GM23338 (cell line): ENCODE results near the gene ATOH7. TPM values are rescaled to one million over a fixed set of nuclear protein-coding genes. Genes with fewer than 3 reads are reported as not detected.

Source experiments
- ATAC-seq: fragments of 200-7000 bp; cut with Tn5 transposase; 3 replicates; pipeline ENCODE4 v1.9.1; 2020
- DNase-seq: peaks from one replicate; pipeline ENCODE4 v3.0.0-alpha.2; 2015; ENCODE audit warnings: low spot score
- H2AFZ ChIP-seq: fragments of 200-600 bp; sonication (generic); 2 replicates; pipeline ENCODE4 v1.8.0; 2016; ENCODE audit warnings: antibody characterized with exemption, mild to moderate bottlenecking, moderate library complexity
- H3F3A ChIP-seq: fragments of 200-600 bp; sonication (generic); replicated peaks from 2 replicates; pipeline ENCODE4 v1.8.0; 2017; ENCODE audit warnings: antibody characterized with exemption, mixed run types, low read depth
- H3K27ac ChIP-seq: fragments of 200-600 bp; sonication (generic); 2 replicates; pipeline ENCODE4 v1.6.1; 2016; ENCODE audit warnings: low read depth
- H3K27me3 ChIP-seq: fragments of 200-600 bp; sonication (generic); 2 replicates; pipeline ENCODE4 v1.8.0; 2016; ENCODE audit warnings: mild to moderate bottlenecking, mixed run types, moderate library complexity; ENCODE audit not compliant: insufficient read depth
- H3K36me3 ChIP-seq: fragments of 200-600 bp; sonication (generic); 2 replicates; pipeline ENCODE4 v1.8.0; 2016; ENCODE audit warnings: mild to moderate bottlenecking; ENCODE audit not compliant: insufficient read depth
- H3K4me1 ChIP-seq: fragments of 200-600 bp; sonication (generic); 2 replicates; pipeline ENCODE4 v1.8.0; 2016; ENCODE audit warnings: mild to moderate bottlenecking, moderate library complexity; ENCODE audit not compliant: insufficient read depth
- H3K4me2 ChIP-seq: fragments of 200-600 bp; sonication (generic); 2 replicates; pipeline ENCODE4 v1.7.1; 2017; ENCODE audit warnings: mixed run types
- H3K4me3 ChIP-seq: fragments of 200-600 bp; sonication (generic); 2 replicates; pipeline ENCODE4 v1.6.1; 2016; ENCODE audit warnings: mixed run types
- H3K79me2 ChIP-seq: fragments of 200-600 bp; sonication (generic); replicated peaks from 2 replicates; pipeline ENCODE4 v1.8.0; 2017; ENCODE audit warnings: mild to moderate bottlenecking; ENCODE audit not compliant: insufficient read depth
- H3K9me2 ChIP-seq: fragments of 200-600 bp; sonication (generic); 2 replicates; pipeline ENCODE4 v1.8.0; 2017; ENCODE audit not compliant: insufficient read depth
- H4K20me1 ChIP-seq: fragments of 200-600 bp; sonication (generic); replicated peaks from 2 replicates; pipeline ENCODE4 v1.8.0; 2017; ENCODE audit warnings: mild to moderate bottlenecking; ENCODE audit not compliant: insufficient read depth
- H3K27ac Mint-ChIP-seq: 2 replicates; pipeline ENCODE4 v1.8.0; 2020; ENCODE audit warnings: inconsistent platforms, mild to moderate bottlenecking, moderate library complexity, mixed read lengths
- H3K27me3 Mint-ChIP-seq: 3 replicates; pipeline ENCODE4 v1.8.0; 2022; ENCODE audit warnings: low read depth, mild to moderate bottlenecking, moderate library complexity, mixed read lengths, inconsistent platforms; ENCODE audit not compliant: insufficient read depth, poor library complexity
- H3K36me3 Mint-ChIP-seq: 3 replicates; pipeline ENCODE4 v1.8.0; 2021; ENCODE audit warnings: low read depth, mild to moderate bottlenecking, inconsistent platforms, moderate library complexity, mixed read lengths
- H3K4me1 Mint-ChIP-seq: 3 replicates; pipeline ENCODE4 v1.8.0; 2020; ENCODE audit warnings: mild to moderate bottlenecking, inconsistent platforms, mixed read lengths
- H3K4me3 Mint-ChIP-seq: 3 replicates; pipeline ENCODE4 v1.8.0; 2021; ENCODE audit warnings: moderate library complexity, mild to moderate bottlenecking, inconsistent platforms, mixed read lengths
- H3K9me3 Mint-ChIP-seq: 3 replicates; pipeline ENCODE4 v1.8.0; 2020; ENCODE audit warnings: moderate library complexity, mild to moderate bottlenecking, inconsistent platforms, mixed read lengths
- EZH2 ChIP-seq: fragments of 200-600 bp; sonication (generic); IDR thresholded peaks from one replicate; pipeline ENCODE4 v1.8.0; 2017; ENCODE audit warnings: antibody characterized with exemption, mild to moderate bottlenecking, low read depth; ENCODE audit not compliant: unreplicated experiment
- EZH2phosphoT487 ChIP-seq: fragments of 200-600 bp; sonication (generic); IDR thresholded peaks from one replicate; pipeline ENCODE4 v1.8.1; 2018; ENCODE audit warnings: antibody characterized with exemption; ENCODE audit not compliant: unreplicated experiment
- NANOG ChIP-seq: IDR thresholded peaks from 2 replicates; pipeline ENCODE4 v1.6.1; 2016; ENCODE audit warnings: antibody characterized with exemption, borderline replicate concordance
- POLR2AphosphoS5 ChIP-seq: IDR thresholded peaks from 2 replicates; pipeline ENCODE4 v1.6.1; 2016; ENCODE audit warnings: antibody characterized with exemption, low read depth
- polyA plus RNA-seq: library from polyadenylated mRNA; unstranded; fragments of >200 nt; fragmentation: Nextera tagmentation; extraction: Ambion mirVana; gene quantifications from 2 replicates; pipeline ENCODE4 v1.2.1, GENCODE V29; 2016
- total RNA-seq: library from RNA; depleted of rRNA; stranded (reverse); fragments of >200 nt; shearing (Covaris generic); gene quantifications from 2 replicates; pipeline ENCODE4 v1.2.3, GENCODE V29; 2014
- TF ChIP-seq, protein P1 (sequence below): fragments of 250-450 bp; sonication (Bioruptor Pico); IDR thresholded peaks from 2 replicates; pipeline ENCODE4 v1.5.0; 2020; ENCODE audit warnings: mild to moderate bottlenecking, moderate library complexity
- TF ChIP-seq, protein P2 (sequence below): IDR thresholded peaks from one replicate; pipeline ENCODE4 v1.6.1; 2018; ENCODE audit warnings: antibody characterized with exemption; ENCODE audit not compliant: unreplicated experiment
- TF ChIP-seq, protein P3 (sequence below): IDR thresholded peaks from 2 replicates; pipeline ENCODE4 v1.6.1; 2016; ENCODE audit warnings: antibody characterized with exemption
- TF ChIP-seq, protein P4 (sequence below), 2 experiments: fragments of 200-600 bp in 1 of 2; sonication (generic) in 1 of 2; conservative IDR thresholded peaks; 2 replicates each; pipeline versions ENCODE4 v1.5.1 to v1.6.1; 2016 to 2017; ENCODE audit warnings: antibody characterized with exemption in 2 of 2, low read depth in 2 of 2, mild to moderate bottlenecking in 2 of 2, moderate library complexity in 1 of 2

The ATOH7 gene
- total and polyA plus RNA-seq, 2 experiments from 2014 or later, result 0.23 to 1.2 TPM

DNA sequence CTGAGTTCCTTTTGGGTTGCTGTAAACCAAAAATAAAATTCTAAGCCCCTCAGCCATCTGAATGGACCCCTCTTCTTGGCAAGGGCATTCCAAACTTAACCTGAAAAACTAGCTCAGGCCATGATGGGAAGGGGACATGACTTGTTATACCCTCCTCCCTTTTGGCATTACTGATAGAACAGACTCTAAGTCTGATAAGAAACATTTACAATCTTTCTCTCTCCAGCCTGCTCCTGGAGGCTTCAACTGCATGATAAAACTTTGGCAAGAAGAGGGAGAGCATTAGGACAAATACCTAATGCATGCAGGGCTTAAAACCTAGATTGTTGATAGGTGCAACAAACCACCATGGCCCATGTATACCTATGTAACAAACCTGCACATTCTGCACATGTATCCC lies 40.9 kb upstream of the ATOH7 start (continued):
- TF ChIP-seq, protein P1, sequence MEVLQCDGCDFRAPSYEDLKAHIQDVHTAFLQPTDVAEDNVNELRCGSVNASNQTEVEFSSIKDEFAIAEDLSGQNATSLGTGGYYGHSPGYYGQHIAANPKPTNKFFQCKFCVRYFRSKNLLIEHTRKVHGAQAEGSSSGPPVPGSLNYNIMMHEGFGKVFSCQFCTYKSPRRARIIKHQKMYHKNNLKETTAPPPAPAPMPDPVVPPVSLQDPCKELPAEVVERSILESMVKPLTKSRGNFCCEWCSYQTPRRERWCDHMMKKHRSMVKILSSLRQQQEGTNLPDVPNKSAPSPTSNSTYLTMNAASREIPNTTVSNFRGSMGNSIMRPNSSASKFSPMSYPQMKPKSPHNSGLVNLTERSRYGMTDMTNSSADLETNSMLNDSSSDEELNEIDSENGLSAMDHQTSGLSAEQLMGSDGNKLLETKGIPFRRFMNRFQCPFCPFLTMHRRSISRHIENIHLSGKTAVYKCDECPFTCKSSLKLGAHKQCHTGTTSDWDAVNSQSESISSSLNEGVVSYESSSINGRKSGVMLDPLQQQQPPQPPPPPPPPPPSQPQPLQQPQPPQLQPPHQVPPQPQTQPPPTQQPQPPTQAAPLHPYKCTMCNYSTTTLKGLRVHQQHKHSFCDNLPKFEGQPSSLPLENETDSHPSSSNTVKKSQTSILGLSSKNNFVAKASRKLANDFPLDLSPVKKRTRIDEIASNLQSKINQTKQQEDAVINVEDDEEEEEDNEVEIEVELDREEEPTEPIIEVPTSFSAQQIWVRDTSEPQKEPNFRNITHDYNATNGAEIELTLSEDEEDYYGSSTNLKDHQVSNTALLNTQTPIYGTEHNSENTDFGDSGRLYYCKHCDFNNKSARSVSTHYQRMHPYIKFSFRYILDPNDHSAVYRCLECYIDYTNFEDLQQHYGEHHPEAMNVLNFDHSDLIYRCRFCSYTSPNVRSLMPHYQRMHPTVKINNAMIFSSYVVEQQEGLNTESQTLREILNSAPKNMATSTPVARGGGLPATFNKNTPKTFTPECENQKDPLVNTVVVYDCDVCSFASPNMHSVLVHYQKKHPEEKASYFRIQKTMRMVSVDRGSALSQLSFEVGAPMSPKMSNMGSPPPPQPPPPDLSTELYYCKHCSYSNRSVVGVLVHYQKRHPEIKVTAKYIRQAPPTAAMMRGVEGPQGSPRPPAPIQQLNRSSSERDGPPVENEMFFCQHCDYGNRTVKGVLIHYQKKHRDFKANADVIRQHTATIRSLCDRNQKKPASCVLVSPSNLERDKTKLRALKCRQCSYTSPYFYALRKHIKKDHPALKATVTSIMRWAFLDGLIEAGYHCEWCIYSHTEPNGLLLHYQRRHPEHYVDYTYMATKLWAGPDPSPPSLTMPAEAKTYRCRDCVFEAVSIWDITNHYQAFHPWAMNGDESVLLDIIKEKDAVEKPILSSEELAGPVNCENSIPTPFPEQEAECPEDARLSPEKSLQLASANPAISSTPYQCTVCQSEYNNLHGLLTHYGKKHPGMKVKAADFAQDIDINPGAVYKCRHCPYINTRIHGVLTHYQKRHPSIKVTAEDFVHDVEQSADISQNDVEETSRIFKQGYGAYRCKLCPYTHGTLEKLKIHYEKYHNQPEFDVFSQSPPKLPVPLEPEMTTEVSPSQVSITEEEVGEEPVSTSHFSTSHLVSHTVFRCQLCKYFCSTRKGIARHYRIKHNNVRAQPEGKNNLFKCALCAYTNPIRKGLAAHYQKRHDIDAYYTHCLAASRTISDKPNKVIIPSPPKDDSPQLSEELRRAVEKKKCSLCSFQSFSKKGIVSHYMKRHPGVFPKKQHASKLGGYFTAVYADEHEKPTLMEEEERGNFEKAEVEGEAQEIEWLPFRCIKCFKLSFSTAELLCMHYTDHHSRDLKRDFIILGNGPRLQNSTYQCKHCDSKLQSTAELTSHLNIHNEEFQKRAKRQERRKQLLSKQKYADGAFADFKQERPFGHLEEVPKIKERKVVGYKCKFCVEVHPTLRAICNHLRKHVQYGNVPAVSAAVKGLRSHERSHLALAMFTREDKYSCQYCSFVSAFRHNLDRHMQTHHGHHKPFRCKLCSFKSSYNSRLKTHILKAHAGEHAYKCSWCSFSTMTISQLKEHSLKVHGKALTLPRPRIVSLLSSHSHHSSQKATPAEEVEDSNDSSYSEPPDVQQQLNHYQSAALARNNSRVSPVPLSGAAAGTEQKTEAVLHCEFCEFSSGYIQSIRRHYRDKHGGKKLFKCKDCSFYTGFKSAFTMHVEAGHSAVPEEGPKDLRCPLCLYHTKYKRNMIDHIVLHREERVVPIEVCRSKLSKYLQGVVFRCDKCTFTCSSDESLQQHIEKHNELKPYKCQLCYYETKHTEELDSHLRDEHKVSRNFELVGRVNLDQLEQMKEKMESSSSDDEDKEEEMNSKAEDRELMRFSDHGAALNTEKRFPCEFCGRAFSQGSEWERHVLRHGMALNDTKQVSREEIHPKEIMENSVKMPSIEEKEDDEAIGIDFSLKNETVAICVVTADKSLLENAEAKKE, result no peak
- TF ChIP-seq, protein P2, sequence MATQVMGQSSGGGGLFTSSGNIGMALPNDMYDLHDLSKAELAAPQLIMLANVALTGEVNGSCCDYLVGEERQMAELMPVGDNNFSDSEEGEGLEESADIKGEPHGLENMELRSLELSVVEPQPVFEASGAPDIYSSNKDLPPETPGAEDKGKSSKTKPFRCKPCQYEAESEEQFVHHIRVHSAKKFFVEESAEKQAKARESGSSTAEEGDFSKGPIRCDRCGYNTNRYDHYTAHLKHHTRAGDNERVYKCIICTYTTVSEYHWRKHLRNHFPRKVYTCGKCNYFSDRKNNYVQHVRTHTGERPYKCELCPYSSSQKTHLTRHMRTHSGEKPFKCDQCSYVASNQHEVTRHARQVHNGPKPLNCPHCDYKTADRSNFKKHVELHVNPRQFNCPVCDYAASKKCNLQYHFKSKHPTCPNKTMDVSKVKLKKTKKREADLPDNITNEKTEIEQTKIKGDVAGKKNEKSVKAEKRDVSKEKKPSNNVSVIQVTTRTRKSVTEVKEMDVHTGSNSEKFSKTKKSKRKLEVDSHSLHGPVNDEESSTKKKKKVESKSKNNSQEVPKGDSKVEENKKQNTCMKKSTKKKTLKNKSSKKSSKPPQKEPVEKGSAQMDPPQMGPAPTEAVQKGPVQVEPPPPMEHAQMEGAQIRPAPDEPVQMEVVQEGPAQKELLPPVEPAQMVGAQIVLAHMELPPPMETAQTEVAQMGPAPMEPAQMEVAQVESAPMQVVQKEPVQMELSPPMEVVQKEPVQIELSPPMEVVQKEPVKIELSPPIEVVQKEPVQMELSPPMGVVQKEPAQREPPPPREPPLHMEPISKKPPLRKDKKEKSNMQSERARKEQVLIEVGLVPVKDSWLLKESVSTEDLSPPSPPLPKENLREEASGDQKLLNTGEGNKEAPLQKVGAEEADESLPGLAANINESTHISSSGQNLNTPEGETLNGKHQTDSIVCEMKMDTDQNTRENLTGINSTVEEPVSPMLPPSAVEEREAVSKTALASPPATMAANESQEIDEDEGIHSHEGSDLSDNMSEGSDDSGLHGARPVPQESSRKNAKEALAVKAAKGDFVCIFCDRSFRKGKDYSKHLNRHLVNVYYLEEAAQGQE, result no peak
- no peak for TF ChIP-seq EZH2

DNA sequence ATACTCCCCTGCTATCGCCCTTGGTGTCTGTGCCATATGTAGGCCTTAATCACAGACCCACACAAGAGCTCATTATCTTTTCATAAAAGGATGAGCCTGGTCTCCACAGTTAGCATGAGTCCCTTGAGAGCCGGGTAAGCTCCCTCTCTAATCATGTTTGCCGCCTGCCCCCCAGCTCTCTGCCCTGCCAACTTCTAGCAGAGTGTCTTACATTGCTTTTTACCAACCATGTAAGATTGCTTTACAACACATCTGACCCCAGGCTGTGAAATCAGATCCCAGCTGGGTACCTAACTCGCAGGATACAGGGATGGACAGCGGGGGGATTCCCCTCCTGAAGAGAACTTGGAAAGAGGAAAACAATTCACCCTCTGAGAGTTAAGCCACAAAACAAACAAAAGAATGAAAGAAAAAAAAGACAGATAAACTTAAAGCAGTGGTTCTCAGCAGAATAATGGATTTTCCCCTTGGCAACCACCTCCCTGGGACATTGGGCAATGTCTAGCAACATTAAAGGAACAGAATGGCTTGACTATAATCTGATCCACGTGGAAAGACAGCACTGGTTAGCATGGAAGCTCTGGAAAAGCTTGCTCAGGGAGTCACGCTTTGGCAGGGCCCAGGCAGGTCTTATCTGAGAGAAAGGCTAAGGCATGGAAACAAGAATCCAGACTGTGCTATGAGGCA lies 39.4 kb upstream of the ATOH7 start:
- Histone ChIP-seq H3K9me2 (no peaks in the 10 kb centered on the region), H3F3A (no peaks in the 10 kb centered on the region), H4K20me1 (no peaks in the 10 kb centered on the region), H3K27me3 (no peaks in the 10 kb centered on the region), H3K79me2 (no peaks in the 10 kb centered on the region), H3K4me3 (no peak overlapping the region), H3K4me1 (no peaks in the 10 kb centered on the region), H2AFZ (peak overlapping the region; percentile 8; the same call in 1 of the 2 replicates), H3K36me3 (no peaks in the 10 kb centered on the region), H3K27ac (no peak overlapping the region), H3K4me2 (no peak overlapping the region)
- DNase-seq (peak; percentile 21), ATAC-seq (peak; percentile 93)
- no peak overlapping the region for H3K27ac Mint-ChIP-seq
- H3K9me3 Mint-ChIP-seq, result peaks cover 4% of the 10 kb centered on the region
- H3K4me3 Mint-ChIP-seq, result no peak overlapping the region
- H3K4me1 Mint-ChIP-seq, result peaks cover 8% of the 10 kb centered on the region
- H3K36me3 Mint-ChIP-seq, result peaks cover 3% of the 10 kb centered on the region; the same call in 2 of the 3 replicates
- no peaks in the 10 kb centered on the region for H3K27me3 Mint-ChIP-seq
- TF ChIP-seq, protein P3, sequence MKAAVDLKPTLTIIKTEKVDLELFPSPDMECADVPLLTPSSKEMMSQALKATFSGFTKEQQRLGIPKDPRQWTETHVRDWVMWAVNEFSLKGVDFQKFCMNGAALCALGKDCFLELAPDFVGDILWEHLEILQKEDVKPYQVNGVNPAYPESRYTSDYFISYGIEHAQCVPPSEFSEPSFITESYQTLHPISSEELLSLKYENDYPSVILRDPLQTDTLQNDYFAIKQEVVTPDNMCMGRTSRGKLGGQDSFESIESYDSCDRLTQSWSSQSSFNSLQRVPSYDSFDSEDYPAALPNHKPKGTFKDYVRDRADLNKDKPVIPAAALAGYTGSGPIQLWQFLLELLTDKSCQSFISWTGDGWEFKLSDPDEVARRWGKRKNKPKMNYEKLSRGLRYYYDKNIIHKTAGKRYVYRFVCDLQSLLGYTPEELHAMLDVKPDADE, result no peak
- TF ChIP-seq, protein P4, sequence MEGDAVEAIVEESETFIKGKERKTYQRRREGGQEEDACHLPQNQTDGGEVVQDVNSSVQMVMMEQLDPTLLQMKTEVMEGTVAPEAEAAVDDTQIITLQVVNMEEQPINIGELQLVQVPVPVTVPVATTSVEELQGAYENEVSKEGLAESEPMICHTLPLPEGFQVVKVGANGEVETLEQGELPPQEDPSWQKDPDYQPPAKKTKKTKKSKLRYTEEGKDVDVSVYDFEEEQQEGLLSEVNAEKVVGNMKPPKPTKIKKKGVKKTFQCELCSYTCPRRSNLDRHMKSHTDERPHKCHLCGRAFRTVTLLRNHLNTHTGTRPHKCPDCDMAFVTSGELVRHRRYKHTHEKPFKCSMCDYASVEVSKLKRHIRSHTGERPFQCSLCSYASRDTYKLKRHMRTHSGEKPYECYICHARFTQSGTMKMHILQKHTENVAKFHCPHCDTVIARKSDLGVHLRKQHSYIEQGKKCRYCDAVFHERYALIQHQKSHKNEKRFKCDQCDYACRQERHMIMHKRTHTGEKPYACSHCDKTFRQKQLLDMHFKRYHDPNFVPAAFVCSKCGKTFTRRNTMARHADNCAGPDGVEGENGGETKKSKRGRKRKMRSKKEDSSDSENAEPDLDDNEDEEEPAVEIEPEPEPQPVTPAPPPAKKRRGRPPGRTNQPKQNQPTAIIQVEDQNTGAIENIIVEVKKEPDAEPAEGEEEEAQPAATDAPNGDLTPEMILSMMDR (conservative IDR thresholded peaks at IDR 0.05; ENCODE audit: low read depth in 2 of 2), result no peak
- TF ChIP-seq EZH2, result no peak
- no peak for TF ChIP-seq POLR2AphosphoS5
- TF ChIP-seq EZH2phosphoT487, result no peak
- TF ChIP-seq NANOG, result no peak
